Upper lobe of left lung (tissue), 4 donors: Measurements from ENCODE around the gene GLS.

Source experiments
- CTCF ChIP-seq, 6 experiments: fragments of 450-650 bp in 4 of 6; fragments of 200-600 bp in 2 of 6; sonication (generic) in 2 of 6; IDR thresholded peaks; one replicate each; pipeline ENCODE4 v1.5.1; 2016 to 2019; ENCODE audit warnings: antibody characterized with exemption in 6 of 6
- POLR2A ChIP-seq, 4 donors: fragments of 450-650 bp; IDR thresholded peaks; one replicate each; pipeline ENCODE4 v1.5.1; 2016 to 2017; ENCODE audit warnings: antibody characterized with exemption in 4 of 4, mild to moderate bottlenecking in 2 of 4
- POLR2AphosphoS5 ChIP-seq, 2 donors: sonication (generic); formaldehyde crosslinking; IDR thresholded peaks; one replicate each; pipeline ENCODE4 v1.5.1; 2017; ENCODE audit warnings: antibody characterized with exemption in 2 of 2

- no peak for TF ChIP-seq POLR2A (IDR thresholded peaks at IDR 0.05)
- TF ChIP-seq CTCF (IDR thresholded peaks at IDR 0.05): no peak
- TF ChIP-seq POLR2AphosphoS5 (IDR thresholded peaks at IDR 0.05): no peak
These were observed 36.2 kb downstream of the GLS start for GRCh38 chr2:190916829-190917228.
